ENCODE measurements around the gene CD55.

Gene CD55, protein sequence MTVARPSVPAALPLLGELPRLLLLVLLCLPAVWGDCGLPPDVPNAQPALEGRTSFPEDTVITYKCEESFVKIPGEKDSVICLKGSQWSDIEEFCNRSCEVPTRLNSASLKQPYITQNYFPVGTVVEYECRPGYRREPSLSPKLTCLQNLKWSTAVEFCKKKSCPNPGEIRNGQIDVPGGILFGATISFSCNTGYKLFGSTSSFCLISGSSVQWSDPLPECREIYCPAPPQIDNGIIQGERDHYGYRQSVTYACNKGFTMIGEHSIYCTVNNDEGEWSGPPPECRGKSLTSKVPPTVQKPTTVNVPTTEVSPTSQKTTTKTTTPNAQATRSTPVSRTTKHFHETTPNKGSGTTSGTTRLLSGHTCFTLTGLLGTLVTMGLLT

DNA sequence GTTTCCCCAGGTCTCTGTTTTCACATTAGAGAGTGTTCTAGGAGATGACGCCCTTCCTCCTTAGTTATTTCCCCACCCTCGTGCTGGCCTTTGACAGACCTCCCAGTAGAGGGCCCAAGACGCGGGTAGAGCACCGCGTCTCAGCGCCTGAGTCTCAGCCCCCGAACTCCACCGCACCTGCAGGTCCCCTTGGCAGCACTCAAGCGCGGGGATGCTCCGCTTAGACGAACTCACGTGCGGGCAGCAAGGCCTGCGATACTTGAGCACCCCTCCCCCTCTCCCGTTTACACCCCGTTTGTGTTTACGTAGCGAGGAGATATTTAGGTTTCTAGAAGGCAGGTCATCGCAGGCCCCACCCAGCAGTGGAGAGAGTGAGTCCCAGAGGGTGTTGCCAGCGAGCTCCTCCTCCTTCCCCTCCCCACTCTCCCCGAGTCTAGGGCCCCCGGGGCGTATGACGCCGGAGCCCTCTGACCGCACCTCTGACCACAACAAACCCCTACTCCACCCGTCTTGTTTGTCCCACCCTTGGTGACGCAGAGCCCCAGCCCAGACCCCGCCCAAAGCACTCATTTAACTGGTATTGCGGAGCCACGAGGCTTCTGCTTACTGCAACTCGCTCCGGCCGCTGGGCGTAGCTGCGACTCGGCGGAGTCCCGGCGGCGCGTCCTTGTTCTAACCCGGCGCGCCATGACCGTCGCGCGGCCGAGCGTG is at the start of gene CD55:
Gene CD55 (plus strand): TSS at position 600 of the 711 bp plus-strand sequence. CDS start 88 bp downstream, at position 688.
- TF ChIP-seq CTCF (IDR thresholded peaks at IDR 0.05; ENCODE audit: insufficient read depth, low read depth, low read length, missing control alignments), result peak; percentile 23
- H3K4me3 ChIP-seq (ENCODE audit: low read length), result peak within 1 kb of the TSS; percentile 94
- peak; percentile 100 for DNase-seq (ENCODE audit: low read depth)

DNA sequence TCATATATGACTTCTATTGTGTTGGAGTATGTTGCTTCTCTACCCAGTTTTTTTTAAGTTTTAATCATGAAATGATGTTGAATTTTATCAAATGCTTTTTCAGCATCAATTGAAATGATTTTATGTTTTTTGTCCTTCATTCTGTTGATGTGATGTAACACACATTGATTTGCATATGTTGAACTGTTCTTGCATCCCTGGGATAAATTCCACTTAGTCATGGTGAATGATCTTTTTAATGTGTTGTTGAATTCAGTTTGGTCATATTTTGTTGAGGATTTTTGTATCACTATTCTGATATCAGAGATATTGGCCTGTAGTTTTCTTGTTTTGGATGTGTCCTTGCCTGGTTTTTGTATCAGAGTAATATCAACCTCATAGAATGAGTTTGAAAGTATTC is 46.6 kb upstream of the CD55 start:
- no peak for DNase-seq (ENCODE audit: low read depth)
- TF ChIP-seq CTCF (IDR thresholded peaks at IDR 0.05; ENCODE audit: insufficient read depth, low read depth, low read length, missing control alignments), result no peak
- no peak overlapping the region for H3K4me3 ChIP-seq (ENCODE audit: low read length)

- no peak overlapping the region for H3K4me3 ChIP-seq (ENCODE audit: low read length)
- DNase-seq (ENCODE audit: low read depth), result no peak
- TF ChIP-seq CTCF (IDR thresholded peaks at IDR 0.05; ENCODE audit: insufficient read depth, low read depth, low read length, missing control alignments), result no peak
Observed at GRCh38 chr1:207276465-207276864, 45.0 kb upstream of the CD55 start.

GRCh38 chr1:207277241-207277640 is 44.2 kb upstream of the CD55 start:
- H3K4me3 ChIP-seq (ENCODE audit: low read length), result no peak overlapping the region
- no peak for DNase-seq (ENCODE audit: low read depth)
- no peak for TF ChIP-seq CTCF (IDR thresholded peaks at IDR 0.05; ENCODE audit: insufficient read depth, low read depth, low read length, missing control alignments)

- TF ChIP-seq CTCF (IDR thresholded peaks at IDR 0.05; ENCODE audit: insufficient read depth, low read depth, low read length, missing control alignments), result no peak
- no peak overlapping the region for H3K4me3 ChIP-seq (ENCODE audit: low read length)
- no peak for DNase-seq (ENCODE audit: low read depth)
Observed at GRCh38 chr1:207279652-207280051, 41.8 kb upstream of the CD55 start.

- no peak for TF ChIP-seq CTCF (IDR thresholded peaks at IDR 0.05; ENCODE audit: insufficient read depth, low read depth, low read length, missing control alignments)
- no peak for DNase-seq (ENCODE audit: low read depth)
- H3K4me3 ChIP-seq (ENCODE audit: low read length), result no peak overlapping the region
Observed at GRCh38 chr1:207280706-207281105, 40.8 kb upstream of the CD55 start.
